GM18951 (cell line): ENCODE data around the gene PTTG1.
"Not testable (repeated sequence)": the region's sequence is repeated elsewhere in the genome, so short reads cannot be mapped to it uniquely, and the experiment has no call there.

Source experiments
- POLR2A ChIP-seq: IDR thresholded peaks from 4 replicates; pipeline ENCODE4 v1.6.1; 2011; ENCODE audit warnings: mild to moderate bottlenecking; ENCODE audit not compliant: insufficient read length, insufficient read depth; ENCODE audit errors: extremely low read depth
- in situ Hi-C: fragments of 300-500 bp; cut with MboI; formaldehyde crosslinking; loops from one replicate; pipeline ENCODE4 v1.12.0; 2022; ENCODE audit warnings: low sequenced_read_pairs, mixed read lengths, inconsistent platforms; ENCODE audit not compliant: unreplicated experiment

The PTTG1 gene

DNA sequence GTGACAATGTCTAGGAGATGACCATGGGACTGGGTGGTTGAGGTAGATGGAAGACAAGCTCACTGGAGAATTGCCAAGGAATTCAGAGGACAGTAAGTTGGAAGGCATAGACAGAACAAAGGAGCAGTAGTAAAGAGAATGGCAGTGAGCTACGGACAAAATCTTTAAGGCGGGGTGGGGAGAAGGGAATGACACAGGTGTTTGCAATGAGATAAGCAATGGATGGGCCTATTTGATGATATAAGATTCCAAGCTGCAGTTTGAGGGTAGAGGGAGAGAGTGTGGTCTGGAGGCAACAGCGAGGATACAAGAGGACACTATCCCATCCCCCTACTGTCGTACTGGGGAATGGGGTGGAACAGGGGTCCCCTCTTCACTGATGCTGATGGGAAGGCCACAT is 14.4 kb downstream of the PTTG1 start:
- in situ Hi-C loops, result no loop called here
- TF ChIP-seq POLR2A, result no peak

DNA sequence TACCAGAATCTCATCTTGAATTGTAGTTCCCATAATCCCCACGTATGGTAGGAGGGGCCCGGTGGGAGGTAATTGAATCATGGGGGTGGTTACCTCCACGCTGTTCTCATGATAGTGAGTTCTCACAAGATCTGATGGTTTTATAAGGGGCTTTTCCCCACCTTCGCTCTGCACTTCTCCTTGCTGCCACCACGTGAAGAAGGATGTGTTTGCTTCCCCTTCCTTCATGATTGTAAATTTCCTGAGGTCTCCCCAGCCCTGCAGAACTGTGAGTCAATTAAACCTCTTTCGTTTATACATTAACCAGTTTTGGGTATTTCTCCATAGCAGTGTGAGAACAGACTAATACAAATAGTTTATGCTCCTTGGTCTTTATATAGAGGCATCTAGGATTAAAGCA is 15.0 kb downstream of the PTTG1 start:
- in situ Hi-C loops, result not testable (repeated sequence)

DNA sequence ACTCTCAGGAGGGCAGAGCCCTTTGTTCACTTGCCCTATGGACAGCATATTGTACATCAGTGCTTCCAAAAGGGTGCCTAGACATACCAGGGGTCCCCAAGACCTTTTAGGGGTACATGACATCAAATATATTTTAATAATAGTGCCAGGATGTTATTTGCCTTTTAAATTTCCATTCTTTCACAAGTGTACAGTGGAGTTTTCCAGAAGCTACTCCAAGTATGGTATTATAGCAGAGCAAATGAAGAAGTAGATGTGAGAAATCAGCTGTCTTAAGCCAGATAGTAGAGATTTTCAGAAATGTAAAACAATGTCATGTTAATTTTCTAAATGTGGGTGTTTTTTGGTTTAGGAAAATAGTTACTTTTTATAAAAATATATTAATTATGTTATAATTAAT is 15.6 kb downstream of the PTTG1 start:
- in situ Hi-C loops, result no loop called here
- TF ChIP-seq POLR2A, result no peak

DNA sequence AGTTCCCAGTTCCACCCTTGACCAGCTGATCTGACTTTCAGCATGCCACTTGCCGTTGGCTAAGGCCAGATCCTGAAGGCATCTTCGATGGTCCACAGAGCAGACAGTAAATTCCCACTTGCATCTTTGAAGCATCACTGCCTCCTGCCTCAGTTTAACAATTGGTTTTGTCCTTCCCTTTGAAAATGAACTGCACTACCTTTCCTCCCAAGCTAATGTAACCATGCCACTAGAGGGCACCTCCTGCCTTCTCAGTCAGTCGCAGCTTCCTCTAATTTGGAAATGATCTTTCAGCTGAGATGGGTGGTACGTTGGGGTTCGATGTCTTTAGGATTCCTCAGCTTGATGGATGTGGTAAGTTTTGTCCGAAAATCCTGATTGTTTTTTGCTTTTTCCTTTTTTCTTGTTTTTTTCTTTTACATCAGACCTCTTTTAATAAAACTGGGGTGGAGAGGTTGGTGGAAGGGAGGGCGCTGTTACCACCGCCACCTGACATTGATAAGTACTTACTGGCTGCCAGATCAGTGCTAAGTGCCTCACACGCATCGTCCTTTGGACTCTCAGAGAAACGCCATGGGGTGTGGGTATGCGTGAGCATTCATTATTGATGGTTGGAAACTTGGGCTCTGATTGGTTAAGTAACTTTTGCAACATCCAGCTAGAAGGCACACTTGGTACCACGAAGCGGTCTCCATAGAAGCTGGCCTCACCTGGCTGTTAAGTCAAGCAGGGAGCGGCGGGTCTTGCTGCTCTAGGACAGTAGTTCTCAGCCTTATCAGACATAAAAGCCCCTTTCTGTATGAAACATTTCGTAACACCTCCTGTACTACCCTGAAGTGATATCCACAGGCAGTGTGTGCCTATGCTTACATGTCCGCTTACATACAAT is 16.9 kb downstream of the PTTG1 start:
- in situ Hi-C loops, result no loop called here

DNA sequence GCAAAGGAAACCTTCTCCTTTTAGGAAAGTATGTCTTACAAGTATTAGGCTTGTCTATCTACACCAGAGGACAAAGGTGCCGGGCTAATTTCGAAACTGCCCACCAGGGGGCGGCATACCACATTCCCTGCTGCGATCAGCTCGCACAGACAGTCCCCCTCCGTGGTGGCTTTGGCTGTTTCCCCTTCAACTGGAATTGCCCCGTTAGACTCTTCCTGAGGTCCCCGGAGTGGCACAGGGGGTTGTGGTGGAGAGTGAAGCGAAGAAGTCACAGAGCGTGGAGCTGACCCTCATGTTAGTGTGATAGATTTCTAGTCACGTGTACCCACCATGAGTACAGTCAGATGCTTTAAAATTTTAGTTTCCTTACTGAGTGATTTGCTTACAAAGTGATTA is 17.5 kb downstream of the PTTG1 start:
- TF ChIP-seq POLR2A, result peak; percentile 43
- in situ Hi-C loops, result no loop called here

More for the DNA sequence above, 16.9 kb downstream of the PTTG1 start:
- peak; percentile 34 for TF ChIP-seq POLR2A

DNA sequence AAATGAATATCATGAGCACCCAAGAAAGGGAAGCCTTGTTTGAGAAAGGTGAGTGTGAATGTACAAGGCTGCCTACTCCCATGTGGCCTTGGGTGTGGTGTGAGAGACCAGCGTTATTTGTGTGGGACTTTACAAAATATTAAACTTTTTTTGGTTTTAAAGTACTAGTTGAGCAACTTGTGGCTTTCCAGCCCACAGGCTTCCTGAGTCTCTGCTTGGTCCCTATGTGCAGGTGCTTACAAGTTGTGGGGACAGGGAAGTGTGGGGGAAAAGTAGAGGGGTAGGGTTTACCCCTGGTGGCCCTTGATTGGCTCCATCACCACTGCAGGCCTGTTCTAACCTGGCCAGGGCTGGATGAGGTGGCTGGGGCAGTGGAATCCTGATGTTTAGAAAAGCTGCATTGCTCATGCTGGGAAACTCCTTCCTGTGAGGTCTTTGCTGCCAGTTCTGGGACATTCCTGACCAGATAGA is 19.7 kb downstream of the PTTG1 start:
- in situ Hi-C loops, result no loop called here

DNA sequence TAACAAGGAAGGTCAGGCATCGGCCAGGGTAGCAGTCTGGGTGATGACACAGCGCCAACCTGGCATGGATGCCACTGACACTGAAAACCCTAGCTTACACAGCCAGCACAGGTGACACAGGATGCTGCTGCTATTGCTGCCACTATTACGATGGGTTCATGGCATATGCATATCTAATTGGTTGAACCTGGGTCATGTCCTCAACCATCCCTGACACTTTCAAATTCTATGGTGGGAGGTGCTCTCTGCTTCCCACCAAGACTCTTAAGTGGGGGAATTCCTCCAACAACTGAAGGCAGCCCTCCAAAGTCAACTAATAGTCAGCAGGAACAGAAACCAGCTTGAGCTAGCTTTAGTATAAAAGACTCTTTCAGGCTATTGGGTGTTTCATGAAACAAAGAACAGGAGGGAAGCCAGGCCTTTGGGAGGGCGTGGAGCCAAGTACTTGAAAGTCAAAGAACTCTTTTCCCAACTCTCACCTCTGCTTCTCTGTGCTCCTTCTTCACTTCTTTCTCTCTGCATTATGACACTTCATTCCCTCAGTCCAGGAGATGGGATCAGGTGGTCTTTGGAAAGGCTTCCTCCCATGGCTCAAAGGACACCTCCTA is 21.3 kb downstream of the PTTG1 start:
- TF ChIP-seq POLR2A, result peak; percentile 31
- in situ Hi-C loops, result no loop called here

More for the DNA sequence above, 19.7 kb downstream of the PTTG1 start:
- TF ChIP-seq POLR2A, result no peak

DNA sequence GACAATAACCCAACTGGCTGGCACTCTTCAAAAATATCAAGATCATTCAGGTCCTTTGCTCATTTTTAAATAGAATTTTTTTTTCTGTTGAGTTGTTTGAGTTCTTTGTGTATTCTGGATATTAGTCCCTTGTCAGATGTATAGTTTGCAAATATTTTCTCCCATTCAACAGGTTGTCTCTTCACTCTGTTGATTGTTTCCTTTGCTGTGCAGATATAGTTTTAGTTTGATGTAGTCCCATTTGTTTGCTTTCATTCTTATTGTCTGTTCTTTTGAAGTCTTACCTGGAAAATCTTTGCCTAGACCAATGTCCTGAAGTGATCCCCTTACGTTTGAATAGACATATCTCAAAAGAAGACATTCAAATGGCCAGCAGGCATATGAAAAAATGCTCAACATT is 22.8 kb downstream of the PTTG1 start:
- TF ChIP-seq POLR2A, result no peak
- in situ Hi-C loops, result no loop called here

DNA sequence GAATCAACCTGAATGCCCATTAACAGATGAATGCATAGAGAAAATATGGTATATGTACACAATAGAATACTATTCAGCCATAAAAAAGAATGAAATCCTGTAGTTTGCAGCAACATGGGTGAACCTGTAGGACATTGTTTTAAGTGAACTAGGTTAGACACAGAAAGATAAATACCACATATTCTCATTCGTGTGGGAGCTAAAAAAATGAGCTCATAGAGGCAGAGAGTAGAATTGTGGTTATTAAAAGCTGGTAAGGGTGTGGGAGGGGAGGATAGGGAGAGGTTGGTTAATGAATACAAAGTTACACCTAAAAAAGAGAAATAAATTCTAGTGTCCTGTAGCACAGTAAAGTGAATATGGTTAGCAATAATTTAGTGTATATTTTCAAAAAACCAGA is 23.5 kb downstream of the PTTG1 start:
- in situ Hi-C loops, result no loop called here

DNA sequence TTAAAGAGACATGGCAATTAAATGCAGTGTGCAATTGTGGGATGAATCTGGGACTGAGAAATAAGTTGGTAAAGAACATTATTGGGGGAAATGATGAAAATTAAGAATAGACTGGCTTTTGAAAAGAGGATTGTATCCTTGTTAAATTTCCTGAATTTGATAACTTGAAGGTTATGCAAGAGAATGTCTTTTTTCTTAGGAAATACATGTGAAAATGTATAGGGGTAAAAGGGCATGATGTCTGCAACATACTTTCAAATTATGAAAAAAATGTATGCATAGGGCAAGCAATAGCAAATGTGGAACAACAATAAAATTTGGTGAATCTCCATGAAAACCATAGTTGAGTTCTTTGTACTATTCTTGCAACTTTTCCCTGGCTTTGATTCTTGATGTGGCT is 24.1 kb downstream of the PTTG1 start:
- no peak for TF ChIP-seq POLR2A
- in situ Hi-C loops, result no loop called here

More for the DNA sequence above, 23.5 kb downstream of the PTTG1 start:
- TF ChIP-seq POLR2A, result no peak

DNA sequence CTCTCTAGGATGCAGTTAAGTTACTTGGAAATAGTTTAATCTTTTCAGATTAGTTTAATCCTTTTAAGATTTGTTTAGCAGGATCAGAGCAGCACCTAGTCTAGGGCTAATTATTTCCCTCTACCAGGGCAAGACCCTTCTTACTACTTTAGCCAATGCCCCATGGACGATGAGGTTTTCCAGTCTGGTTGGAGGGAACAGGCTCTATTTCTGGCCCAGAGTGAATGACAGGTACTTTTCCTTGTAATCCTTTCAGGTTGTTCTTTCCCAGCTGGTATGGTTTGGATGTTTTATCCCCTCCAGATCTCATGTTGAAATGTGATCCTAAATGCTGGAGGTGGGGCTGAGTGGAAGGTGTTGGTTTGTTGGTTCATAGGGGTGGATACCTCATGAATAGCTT is 27.2 kb downstream of the PTTG1 start:
- TF ChIP-seq POLR2A, result no peak
- in situ Hi-C loops, result no loop called here

DNA sequence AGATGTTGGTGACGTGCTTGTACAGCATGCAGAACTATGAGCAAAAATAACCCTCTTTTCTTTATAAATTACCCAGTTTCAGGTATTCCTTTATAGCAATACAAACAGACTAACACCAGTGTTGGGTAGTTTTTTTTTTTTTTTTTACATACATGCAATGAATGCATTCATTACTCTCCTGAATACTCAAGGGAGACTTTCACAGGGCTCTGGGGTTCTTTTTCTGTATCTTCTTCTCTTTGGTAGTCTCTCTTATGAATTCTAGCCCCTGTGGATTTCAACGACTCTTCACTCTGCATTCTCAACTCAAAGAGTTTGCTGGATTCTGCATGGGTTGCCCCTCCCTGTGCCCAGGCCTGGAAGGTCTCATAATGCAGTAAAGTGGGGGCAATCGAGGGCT is 27.8 kb downstream of the PTTG1 start:
- in situ Hi-C loops, result no loop called here
- TF ChIP-seq POLR2A, result no peak

DNA sequence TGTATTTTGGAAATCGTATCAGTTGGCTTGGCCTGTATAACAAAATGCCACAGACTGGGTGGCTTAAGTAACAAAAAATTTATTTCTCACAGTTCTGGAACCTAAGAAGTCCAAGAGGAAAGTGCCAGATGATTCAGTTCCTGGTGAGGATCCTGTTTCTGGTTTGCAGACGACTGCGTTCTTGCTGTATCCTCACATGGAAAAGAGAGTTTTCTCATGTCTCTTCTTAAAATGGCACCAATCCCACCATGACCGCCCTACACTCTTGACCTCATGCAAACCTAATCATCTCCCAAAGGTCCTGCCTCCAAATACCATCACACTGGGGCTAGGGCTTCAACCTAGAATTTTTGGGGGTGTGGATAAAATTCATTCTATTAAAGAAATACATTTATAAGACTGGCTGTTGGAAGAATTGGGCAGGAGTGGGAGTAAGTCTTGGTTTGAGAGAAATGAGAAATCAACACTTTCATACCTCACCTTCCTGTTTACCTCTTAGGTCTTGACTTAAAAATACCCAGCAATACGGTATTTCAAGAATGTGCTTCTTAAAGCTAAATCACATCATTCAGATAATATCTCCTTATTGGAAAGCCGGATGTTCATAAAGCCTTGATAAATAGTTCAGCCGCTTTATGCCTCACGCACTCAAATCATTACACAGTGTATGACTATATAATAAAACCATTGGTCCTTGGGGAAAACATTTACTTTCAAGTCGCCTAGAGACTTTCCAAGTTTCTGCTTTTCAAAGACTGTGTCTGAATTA is 28.7 kb downstream of the PTTG1 start:
- no peak for TF ChIP-seq POLR2A
- in situ Hi-C loops, result no loop called here

DNA sequence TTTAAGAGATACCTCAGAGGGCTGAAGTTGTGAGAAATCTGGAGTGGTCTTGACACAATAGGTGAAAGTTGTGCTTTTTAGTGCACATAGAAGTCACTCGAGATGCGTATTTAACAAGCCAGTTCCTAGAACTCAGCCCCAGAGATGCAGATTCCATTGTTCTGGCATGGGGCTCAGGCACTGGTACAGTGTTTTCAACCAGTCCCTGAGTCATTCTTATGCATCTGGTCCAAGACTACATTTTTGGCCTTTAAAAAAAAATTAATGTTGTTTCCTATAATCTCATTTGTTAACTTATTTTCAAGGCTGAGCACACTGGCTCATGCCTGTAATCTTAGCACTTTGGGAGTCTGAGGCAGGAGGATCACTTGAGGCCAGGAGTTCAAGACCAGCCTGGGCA is 29.6 kb downstream of the PTTG1 start:
- in situ Hi-C loops, result no loop called here
- TF ChIP-seq POLR2A, result no peak

DNA sequence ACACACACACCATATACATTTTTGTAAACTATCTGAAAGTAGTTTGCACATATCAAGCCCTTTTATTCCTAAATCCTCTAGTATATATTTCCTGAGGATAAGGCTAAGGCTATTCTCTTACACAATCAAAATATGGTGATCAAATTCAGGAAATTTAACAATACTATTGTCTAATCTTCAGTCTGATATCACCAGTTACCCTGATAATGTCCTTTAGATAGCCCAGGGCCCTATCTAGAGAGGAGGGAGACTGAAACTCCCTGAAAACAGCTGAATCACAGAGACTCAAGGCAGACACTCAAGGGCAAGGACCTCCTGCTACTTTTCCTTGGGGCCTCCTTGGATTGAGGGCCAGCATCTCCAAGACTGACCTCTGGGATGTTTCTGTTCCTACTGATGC is 30.4 kb downstream of the PTTG1 start:
- no peak for TF ChIP-seq POLR2A
- in situ Hi-C loops, result no loop called here
